Coronary artery (tissue), 2 donors: ENCODE data around the gene ARHGEF11.
"Not testable (repeated sequence)": the region's sequence is repeated elsewhere in the genome, so short reads cannot be mapped to it uniquely, and the experiment has no call there.

Experiments used
- DNase-seq: peaks from one replicate; pipeline ENCODE4 v3.0.0-alpha.2; 2017; ENCODE audit warnings: low spot score
- H3K27ac ChIP-seq, 2 donors: fragments of 200-600 bp; sonication (generic); one replicate each; pipeline ENCODE4 v1.5.1; 2016 to 2019
- H3K4me3 ChIP-seq: fragments of 200-600 bp; sonication (generic); 2 replicates; pipeline ENCODE4 v1.5.1; 2016; ENCODE audit warnings: mild to moderate bottlenecking, moderate library complexity
- CTCF ChIP-seq: fragments of 200-600 bp; sonication (generic); IDR thresholded peaks from one replicate; pipeline ENCODE4 v1.5.1; 2019; ENCODE audit warnings: antibody characterized with exemption

Gene ARHGEF11

GRCh38 chr1:157081707-157082106 is 36.2 kb upstream of the ARHGEF11 start:
- TF ChIP-seq CTCF = no peak
- no peak overlapping the region for H3K27ac ChIP-seq
- DNase-seq = no peak

GRCh38 chr1:157080714-157081113 is 35.2 kb upstream of the ARHGEF11 start:
- TF ChIP-seq CTCF = no peak
- H3K4me3 ChIP-seq = no peak overlapping the region
- DNase-seq = no peak
- no peak overlapping the region for H3K27ac ChIP-seq

More at GRCh38 chr1:157081707-157082106, 36.2 kb upstream of the ARHGEF11 start:
- no peak overlapping the region for H3K4me3 ChIP-seq

GRCh38 chr1:157077394-157077793 is 31.9 kb upstream of the ARHGEF11 start:
- DNase-seq = no peak
- TF ChIP-seq CTCF = no peak
- H3K4me3 ChIP-seq = no peak overlapping the region
- H3K27ac ChIP-seq = no peak overlapping the region

GRCh38 chr1:157073944-157074685 is 28.6 kb upstream of the ARHGEF11 start:
- peak; percentile 55 for TF ChIP-seq CTCF
- peak overlapping the region; percentile 3 for H3K4me3 ChIP-seq
- no peak overlapping the region for H3K27ac ChIP-seq
- DNase-seq = no peak

GRCh38 chr1:157069601-157070000 is 24.1 kb upstream of the ARHGEF11 start:
- DNase-seq = no peak
- no peak for TF ChIP-seq CTCF
- no peak overlapping the region for H3K4me3 ChIP-seq
- no peak overlapping the region for H3K27ac ChIP-seq

GRCh38 chr1:157059241-157059640 is 13.7 kb upstream of the ARHGEF11 start:
- H3K27ac ChIP-seq, DNase-seq, H3K4me3 ChIP-seq: not testable (repeated sequence)

GRCh38 chr1:157056269-157056668 is 10.7 kb upstream of the ARHGEF11 start:
- no peak overlapping the region for H3K27ac ChIP-seq
- DNase-seq = no peak
- H3K4me3 ChIP-seq = no peak overlapping the region
- TF ChIP-seq CTCF = no peak

- H3K27ac ChIP-seq, H3K4me3 ChIP-seq, DNase-seq: not testable (repeated sequence)
Observed at GRCh38 chr1:157055729-157056128, 10.2 kb upstream of the ARHGEF11 start.
